ENCODE results near the gene FOXA2. TPM values are rescaled to one million over a fixed set of nuclear protein-coding genes. Genes with fewer than 3 reads are reported as not detected.

FOXA2 gene
- total and polyA plus RNA-seq, 9 of the 15 experiments (the other 6 are each of a cell fraction or from before 2014, with no cell fraction given) = 0.10 to 1.0 (median 0.25) TPM

DNA sequence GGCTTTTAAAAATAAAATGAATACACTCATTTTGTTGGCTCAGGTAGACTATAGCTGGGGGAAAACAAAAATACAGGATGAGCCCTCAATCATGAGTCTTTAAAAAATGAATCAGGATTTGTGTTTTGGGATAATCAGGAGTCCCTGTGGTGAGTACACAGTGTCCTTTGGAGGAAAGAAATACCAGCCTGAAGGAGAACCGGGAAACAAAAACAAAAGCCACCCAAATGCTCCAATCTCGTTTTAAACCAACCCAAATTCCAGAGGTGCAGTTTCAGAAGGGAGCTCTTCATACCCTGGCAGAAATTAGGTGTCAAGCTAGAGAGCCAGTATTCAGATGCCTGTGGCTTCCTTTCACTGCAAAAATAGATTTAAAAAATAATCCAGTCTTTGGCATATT lies 23.3 kb upstream of the FOXA2 start:
- H2AFZ ChIP-seq (ENCODE audit: low read depth, low read length) = no peak overlapping the region
- H3K4me1 ChIP-seq (replicated peaks in 1 of 2; ENCODE audit: control insufficient read depth in 2 of 2, insufficient read depth in 2 of 2, low read length in 2 of 2) = no peaks in the 10 kb centered on the region
- H3K9me3 ChIP-seq (replicated peaks; ENCODE audit: control insufficient read depth, insufficient read depth, low read depth, low read length) = no peaks in the 10 kb centered on the region
- ATAC-seq = no peak
- POLR2A ChIA-PET = no interaction called here
- CTCF ChIA-PET (ENCODE audit: low intra/inter-chr PET ratio) = no interaction called here
- H3K27me3 ChIP-seq (ENCODE audit: control insufficient read depth in 2 of 2, insufficient read depth in 2 of 2, low read length in 2 of 2) = peaks cover 0 to 7% of the 10 kb centered on the region in 2 experiments; a peak in 2 of 5 replicates
- no peaks in the 10 kb centered on the region for H3K9me1 ChIP-seq (ENCODE audit: control insufficient read depth, insufficient read depth, low read length)
- no peak for FAIRE-seq
- BruUV-seq (replicated peaks) = no TSS peak
- H3K9ac ChIP-seq (ENCODE audit: insufficient read depth in 1 of 2, low read depth in 2 of 2, low read length in 2 of 2) = no peak overlapping the region
- H3K4me3 ChIP-seq = no peak overlapping the region
- no peaks in the 10 kb centered on the region for H3K36me3 ChIP-seq (ENCODE audit: control insufficient read depth, insufficient read depth, low read length)
- no peak overlapping the region for H3K27ac ChIP-seq (ENCODE audit: extremely low read depth, low read depth, low read length)
- no peaks in the 10 kb centered on the region for H3K79me2 ChIP-seq (ENCODE audit: control insufficient read depth, insufficient read depth, low read length)
- H4K20me1 ChIP-seq (replicated peaks; ENCODE audit: control insufficient read depth, insufficient read depth, low read length) = no peaks in the 10 kb centered on the region
- intact Hi-C loops (cut with micrococcal nuclease) = no loop called here
- DNase-seq (ENCODE audit: extremely low read depth in 1 of 4, low spot score in 3 of 4) = no peak
- in situ Hi-C loops (cut with MboI) = no loop called here
- no peak overlapping the region for H3K4me2 ChIP-seq (ENCODE audit: insufficient read depth, low read length)
- 0% methylated on average over 1 of the region's 2 CpGs for WGBS (ENCODE audit: insufficient coverage, low coverage, missing lambda C conversion rate)
- TF ChIP-seq CBX8 (IDR thresholded peaks at IDR 0.05; ENCODE audit: borderline replicate concordance, extremely low read depth, low read depth, low read length, poor library complexity, severe bottlenecking) (peak; percentile 79), ESRRB (CRISPR knock-in tag; IDR thresholded peaks at IDR 0.05; ENCODE audit: borderline replicate concordance) (no peak)

DNA sequence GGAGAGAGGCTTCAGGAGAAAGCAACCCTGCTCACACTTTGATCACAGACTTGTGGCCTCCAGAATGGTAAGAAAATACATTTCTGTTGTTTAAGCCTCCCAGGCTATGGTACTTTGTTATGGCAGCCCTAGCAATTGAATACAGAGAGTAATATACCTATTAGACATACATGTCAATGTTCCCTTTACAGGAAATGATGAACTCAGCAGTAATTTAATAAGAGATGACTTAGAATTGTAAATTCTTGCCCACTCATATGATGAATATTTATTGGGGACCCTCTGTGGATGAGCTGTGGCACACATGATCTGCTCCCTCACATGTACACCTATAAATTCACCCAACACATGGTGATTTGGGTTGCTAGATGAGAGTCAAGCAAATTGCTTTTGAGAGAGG lies 20.4 kb upstream of the FOXA2 start:
- CTCF ChIA-PET (ENCODE audit: low intra/inter-chr PET ratio) = no interaction called here

More for the DNA sequence above, 20.4 kb upstream of the FOXA2 start:
- BruUV-seq (replicated peaks) = no TSS peak
- H3K27me3 ChIP-seq (ENCODE audit: control insufficient read depth in 2 of 2, insufficient read depth in 2 of 2, low read length in 2 of 2) = peaks cover 0 to 7% of the 10 kb centered on the region in 2 experiments; a peak in 2 of 5 replicates
- no peak overlapping the region for H3K4me2 ChIP-seq (ENCODE audit: insufficient read depth, low read length)
- DNase-seq (ENCODE audit: extremely low read depth in 1 of 4, low spot score in 3 of 4) = no peak
- intact Hi-C loops (cut with micrococcal nuclease) = no loop called here
- H3K9me3 ChIP-seq (replicated peaks; ENCODE audit: control insufficient read depth, insufficient read depth, low read depth, low read length) = no peaks in the 10 kb centered on the region
- no peak overlapping the region for H2AFZ ChIP-seq (ENCODE audit: low read depth, low read length)
- no peaks in the 10 kb centered on the region for H3K4me1 ChIP-seq (replicated peaks in 1 of 2; ENCODE audit: control insufficient read depth in 2 of 2, insufficient read depth in 2 of 2, low read length in 2 of 2)
- no peak overlapping the region for H3K27ac ChIP-seq (ENCODE audit: extremely low read depth, low read depth, low read length)
- POLR2A ChIA-PET = no interaction called here
- 0 out of 2 replicates have a peak, but pooled peaks have one; percentile 9 for TF ChIP-seq ZNF316 (IDR thresholded peaks at IDR 0.05)
- no peak for TF ChIP-seq DIDO1 (tag; IDR thresholded peaks at IDR 0.05; ENCODE audit: low read depth)
- TF ChIP-seq, protein P1, sequence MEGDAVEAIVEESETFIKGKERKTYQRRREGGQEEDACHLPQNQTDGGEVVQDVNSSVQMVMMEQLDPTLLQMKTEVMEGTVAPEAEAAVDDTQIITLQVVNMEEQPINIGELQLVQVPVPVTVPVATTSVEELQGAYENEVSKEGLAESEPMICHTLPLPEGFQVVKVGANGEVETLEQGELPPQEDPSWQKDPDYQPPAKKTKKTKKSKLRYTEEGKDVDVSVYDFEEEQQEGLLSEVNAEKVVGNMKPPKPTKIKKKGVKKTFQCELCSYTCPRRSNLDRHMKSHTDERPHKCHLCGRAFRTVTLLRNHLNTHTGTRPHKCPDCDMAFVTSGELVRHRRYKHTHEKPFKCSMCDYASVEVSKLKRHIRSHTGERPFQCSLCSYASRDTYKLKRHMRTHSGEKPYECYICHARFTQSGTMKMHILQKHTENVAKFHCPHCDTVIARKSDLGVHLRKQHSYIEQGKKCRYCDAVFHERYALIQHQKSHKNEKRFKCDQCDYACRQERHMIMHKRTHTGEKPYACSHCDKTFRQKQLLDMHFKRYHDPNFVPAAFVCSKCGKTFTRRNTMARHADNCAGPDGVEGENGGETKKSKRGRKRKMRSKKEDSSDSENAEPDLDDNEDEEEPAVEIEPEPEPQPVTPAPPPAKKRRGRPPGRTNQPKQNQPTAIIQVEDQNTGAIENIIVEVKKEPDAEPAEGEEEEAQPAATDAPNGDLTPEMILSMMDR (IDR thresholded peaks at IDR 0.05 in 2 of 3, conservative IDR thresholded peaks at IDR 0.05 in 1 of 3; ENCODE audit: insufficient read depth in 2 of 3, low read depth in 1 of 3, low read length in 3 of 3) = no peak
- TF ChIP-seq POLR2AphosphoS5 (IDR thresholded peaks at IDR 0.05; ENCODE audit: control insufficient read depth, insufficient read depth, low read depth, low read length) = no peak
- TF ChIP-seq, protein P2, sequence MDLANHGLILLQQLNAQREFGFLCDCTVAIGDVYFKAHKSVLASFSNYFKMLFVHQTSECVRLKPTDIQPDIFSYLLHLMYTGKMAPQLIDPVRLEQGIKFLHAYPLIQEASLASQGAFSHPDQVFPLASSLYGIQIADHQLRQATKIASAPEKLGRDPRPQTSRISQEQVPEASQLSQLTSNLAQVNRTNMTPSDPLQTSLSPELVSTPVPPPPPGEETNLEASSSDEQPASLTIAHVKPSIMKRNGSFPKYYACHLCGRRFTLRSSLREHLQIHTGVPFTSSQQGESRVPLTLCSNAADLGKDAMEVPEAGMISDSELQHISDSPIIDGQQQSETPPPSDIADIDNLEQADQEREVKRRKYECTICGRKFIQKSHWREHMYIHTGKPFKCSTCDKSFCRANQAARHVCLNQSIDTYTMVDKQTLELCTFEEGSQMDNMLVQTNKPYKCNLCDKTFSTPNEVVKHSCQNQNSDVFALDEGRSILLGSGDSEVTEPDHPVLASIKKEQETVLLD (IDR thresholded peaks at IDR 0.05) = no peak
- no peak for TF ChIP-seq TCF7L2 (IDR thresholded peaks at IDR 0.05; ENCODE audit: low read depth, low read length)
- no peak for FAIRE-seq
- no peaks in the 10 kb centered on the region for H3K9me1 ChIP-seq (ENCODE audit: control insufficient read depth, insufficient read depth, low read length)
- H3K4me3 ChIP-seq = no peak overlapping the region
- H3K9ac ChIP-seq (ENCODE audit: insufficient read depth in 1 of 2, low read depth in 2 of 2, low read length in 2 of 2) = no peak overlapping the region
- no peak for ATAC-seq
- in situ Hi-C loops (cut with MboI) = no loop called here
- H4K20me1 ChIP-seq (replicated peaks; ENCODE audit: control insufficient read depth, insufficient read depth, low read length) = no peaks in the 10 kb centered on the region
- no peaks in the 10 kb centered on the region for H3K36me3 ChIP-seq (ENCODE audit: control insufficient read depth, insufficient read depth, low read length)
- H3K79me2 ChIP-seq (ENCODE audit: control insufficient read depth, insufficient read depth, low read length) = no peaks in the 10 kb centered on the region

Measured in K562 (cell line).